HG03342 (cell line): ENCODE data around the gene SLC4A5.

Experiments used
- ATAC-seq: cut with Tn5 transposase; IDR thresholded peaks from one replicate; pipeline ENCODE4 v1.9.1; 2021; ENCODE audit warnings: mild to moderate bottlenecking, moderate library complexity; ENCODE audit not compliant: unreplicated experiment

SLC4A5 gene

DNA sequence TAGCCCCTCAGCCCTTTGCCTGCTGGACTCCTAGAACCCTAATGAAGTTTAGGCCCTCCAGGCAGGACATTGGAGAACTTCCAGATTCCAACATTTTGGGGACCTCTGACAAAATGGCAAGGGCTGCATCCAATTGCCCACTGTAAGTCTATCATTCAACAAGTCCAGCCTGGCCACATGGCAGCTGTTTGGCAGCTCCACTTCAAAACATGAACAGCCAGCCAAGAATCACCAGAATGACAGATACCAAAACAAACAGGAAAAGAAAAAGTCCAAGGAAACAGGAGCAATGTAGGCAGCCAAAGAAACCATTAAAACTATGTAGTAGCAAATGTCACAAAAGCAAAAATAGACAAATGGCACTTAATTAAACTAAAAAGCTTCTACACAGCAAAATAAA is 25.5 kb downstream of the SLC4A5 start:
- no peak for ATAC-seq

DNA sequence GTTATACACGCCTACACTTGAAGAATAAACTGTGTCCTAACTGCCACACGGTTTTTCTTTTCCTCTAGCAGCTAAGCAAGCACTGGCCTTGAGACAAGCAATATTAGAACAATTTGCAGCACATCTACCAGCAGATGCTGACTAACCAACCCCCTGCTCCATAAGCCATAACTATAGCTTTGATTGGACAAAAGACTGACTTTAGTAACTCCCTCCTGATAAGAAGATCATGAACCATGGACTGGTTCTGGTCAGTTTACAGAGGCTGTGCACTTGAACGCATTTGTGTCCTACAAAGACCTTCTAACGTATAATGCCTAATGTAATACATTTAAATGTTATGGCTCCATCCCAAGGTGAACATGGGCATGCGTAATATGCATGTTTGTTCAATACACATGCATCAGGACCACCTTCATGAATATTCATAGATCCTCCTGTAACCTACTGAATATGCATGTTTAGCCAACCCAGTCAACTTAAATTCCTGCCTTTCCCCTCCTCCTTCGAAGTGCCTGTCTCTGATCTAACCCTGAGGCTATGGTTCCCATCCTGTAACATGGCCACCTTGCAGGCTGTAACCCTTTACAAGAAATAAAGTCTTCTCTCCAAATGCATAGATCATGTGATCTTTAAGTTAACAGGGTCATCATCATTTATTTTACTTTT is 26.5 kb downstream of the SLC4A5 start:
- no peak for ATAC-seq

DNA sequence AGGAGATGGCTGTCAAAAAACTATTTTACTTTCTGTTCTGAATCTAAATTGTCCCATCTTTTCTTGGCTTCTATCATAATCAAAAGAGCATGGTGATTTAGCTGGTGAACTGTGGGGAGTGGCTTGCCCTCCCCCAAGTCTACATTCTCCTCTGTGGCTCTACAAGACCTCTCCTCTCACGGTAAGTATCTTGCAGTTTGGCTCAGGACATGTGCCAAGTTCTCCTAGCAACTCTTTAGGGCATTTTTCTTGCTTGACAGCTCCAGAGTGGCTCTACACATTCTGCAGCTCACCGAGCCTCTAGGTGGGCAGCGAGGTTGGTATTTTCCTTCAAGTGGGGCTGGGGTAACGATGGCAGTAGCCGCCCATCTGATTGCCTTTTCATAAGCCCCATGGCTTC is 29.1 kb downstream of the SLC4A5 start:
- ATAC-seq, result no peak

DNA sequence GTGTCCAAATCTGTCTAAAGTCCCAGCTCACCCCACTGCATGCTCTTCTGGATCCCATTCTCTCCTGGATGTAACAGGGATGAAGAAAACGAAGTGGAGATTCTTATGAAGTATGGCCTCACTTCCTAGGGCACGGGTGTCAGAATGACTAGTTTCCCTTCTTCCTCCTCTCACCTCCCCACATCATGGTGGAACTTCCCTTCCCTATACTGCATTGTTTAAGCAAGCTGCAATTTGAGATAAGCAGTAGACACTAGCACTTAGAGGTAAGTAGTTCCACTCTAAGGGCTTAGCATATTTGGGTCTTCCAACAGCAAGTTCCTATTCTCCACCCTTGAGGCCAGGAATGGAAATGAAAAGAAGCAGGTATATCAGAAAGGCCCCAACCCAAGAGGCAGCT is 29.7 kb downstream of the SLC4A5 start:
- ATAC-seq, result no peak

DNA sequence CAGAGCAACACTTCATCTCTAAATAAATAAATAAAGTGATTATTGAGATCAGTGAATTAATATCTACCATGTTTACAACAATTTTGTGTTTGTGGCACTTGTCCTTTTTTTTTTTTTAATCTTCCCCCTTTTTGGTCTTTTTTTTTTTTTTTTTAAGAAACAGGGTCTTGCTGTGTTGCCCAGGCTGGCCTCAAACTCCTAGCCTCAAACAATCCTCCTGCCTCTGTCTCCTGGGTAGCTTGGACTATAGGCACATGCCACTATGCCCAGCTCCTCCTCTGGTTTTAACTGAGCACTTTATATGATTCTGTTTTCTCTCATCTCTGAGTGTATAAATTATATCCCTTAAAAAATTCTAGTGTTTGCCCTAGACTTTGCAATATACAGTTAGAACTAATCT is 30.3 kb downstream of the SLC4A5 start:
- ATAC-seq, result no peak

DNA sequence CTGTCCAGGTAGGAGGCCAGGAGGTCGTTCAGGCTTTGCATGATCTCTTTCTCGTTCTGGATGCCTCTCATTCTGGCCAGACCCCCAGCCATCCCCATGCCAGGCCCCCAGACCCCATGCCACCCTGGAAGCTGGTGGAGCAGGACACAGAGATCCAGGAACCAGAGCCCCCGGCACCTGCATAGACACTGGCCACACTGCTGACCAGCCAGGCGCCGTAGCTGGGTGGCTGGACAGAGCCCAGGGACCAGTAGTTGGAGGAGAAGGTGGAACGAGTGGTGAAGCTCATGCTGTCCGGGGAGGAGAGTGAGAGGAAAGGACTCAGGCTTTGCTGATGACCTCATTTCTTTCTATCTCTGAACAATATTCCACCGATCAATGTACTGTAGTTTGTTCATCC is 35.5 kb downstream of the SLC4A5 start:
- ATAC-seq, result no peak

DNA sequence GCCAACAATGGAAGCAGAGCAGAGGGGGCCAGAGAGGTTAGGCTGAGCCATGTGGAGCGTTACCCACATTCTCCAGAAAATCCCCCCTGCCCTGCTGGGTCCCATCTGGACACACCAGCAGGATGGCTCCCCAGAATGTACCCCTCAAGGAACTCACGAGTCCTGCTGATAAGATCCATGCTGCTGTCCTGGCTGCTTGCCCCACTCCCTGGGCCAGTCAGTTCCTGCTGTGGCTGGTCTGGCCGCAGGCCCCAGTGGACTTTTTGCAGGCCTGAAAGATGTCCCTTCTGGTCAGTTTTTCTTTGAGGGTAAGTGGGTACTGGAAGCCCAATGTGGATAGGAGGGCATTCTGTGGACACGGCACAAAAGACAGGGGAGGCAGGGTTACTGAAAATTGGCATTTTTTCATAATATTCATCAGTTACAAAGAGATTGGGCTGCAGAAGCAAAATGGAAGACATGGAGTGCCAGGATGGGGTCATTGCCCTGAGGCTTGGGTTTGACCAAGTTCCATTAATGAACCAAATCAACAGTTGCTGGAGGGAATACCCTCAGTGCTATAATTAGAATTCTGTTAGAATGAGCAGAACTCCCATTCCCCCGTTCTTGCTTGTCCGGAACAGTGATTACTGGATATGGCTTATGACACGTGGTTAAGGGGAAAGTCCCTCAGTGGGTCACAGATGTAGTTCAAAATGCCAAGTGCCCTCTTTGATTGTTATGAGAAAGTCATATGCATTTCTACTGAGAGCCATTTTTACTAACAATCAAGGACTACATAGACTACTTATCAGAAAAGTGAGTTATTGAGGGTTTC is 38.7 kb downstream of the SLC4A5 start:
- ATAC-seq, result no peak

DNA sequence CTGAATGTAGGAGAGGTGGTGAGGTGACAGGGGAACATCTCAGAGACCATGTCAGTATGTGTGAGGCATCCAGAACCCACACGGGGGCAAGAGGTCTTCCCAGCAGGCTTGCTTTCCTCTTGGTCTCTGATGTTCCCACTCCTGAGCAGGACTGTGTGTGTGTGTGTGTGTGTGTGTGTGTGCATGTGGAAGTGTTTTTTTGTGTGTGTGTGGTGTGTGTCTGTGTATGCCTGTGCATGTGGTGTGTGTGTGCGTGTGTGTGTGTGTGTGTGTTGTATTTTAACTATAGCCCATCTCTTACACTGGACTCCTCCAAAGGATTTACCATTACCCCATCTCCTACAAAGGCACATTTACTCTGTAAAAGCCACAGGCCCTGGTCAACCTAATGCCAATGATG is 40.4 kb downstream of the SLC4A5 start:
- no peak for ATAC-seq

DNA sequence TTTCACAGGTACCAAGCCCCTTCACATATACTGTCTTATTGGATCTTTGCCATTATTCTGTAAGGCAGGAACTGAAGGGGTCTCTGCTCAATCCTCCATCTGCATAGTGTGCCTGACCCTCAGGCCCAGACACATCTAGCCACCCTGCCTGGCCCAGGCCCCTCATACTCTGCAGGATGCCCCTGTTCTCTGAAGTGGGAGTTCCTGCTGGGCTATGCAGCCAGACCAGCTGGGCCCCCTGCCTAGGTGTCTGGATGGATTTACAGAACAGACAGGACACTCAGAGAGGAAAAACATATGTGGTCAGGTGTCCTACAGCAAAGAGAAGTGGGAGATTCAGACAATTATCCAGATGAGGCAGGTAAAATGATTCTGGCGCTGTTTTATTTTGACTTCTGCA is 42.0 kb downstream of the SLC4A5 start:
- no peak for ATAC-seq

DNA sequence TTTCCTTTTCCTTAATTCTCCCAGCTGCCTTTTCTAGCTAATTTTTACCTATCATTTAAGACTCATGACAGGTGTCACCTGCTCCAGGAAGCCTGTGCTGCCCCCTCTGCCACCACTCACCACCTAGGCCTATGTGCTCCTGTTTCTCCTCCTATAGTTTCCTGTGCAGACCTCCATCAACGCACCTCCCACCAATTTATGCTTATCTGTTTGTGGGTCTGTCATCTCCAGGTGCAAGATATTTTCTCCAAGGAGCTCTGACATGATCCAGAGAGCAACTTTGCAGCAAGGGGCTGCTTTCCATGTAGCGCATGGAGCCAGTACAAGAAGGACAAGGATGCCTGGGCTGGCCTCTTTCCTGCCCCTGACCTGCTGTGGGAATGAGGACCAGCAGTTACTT is 42.7 kb downstream of the SLC4A5 start:
- no peak for ATAC-seq

DNA sequence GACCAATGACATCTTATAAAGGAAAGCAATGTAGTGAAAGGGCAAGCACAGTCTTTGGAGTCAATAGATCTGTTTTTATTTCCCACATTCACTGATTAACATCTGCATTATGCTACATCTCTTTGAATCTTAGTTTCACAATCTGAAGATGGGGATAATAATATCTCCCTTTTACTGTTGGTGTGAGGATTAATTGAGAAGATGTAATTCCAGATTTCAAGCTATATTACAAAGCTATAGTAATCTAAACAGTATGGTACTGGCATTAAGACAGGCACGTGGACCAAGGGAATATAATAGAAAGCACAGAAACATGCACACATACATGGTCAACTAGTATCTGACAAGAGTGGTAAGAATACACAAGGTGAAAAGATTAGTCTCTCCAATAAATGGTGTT is 45.3 kb downstream of the SLC4A5 start:
- ATAC-seq, result no peak

DNA sequence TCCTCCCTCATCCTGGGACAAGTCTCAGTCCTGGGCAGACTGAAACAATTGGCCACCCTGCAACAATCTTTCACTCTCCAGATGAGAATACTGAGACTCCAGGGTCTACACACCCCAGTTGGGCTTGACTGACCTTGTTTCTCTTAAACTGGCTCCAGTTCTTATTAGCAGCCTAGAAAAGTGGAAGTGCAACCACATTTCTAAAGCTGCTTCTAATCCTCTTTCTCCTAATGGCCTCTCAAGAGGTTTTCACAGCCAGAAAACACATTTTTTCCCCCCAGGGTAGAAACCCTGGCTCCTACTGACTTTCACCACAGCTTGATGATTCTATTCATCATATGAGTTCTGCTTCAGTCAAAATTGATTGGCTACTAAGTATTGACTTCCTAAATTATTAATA is 45.8 kb downstream of the SLC4A5 start:
- ATAC-seq, result peak; percentile 58

DNA sequence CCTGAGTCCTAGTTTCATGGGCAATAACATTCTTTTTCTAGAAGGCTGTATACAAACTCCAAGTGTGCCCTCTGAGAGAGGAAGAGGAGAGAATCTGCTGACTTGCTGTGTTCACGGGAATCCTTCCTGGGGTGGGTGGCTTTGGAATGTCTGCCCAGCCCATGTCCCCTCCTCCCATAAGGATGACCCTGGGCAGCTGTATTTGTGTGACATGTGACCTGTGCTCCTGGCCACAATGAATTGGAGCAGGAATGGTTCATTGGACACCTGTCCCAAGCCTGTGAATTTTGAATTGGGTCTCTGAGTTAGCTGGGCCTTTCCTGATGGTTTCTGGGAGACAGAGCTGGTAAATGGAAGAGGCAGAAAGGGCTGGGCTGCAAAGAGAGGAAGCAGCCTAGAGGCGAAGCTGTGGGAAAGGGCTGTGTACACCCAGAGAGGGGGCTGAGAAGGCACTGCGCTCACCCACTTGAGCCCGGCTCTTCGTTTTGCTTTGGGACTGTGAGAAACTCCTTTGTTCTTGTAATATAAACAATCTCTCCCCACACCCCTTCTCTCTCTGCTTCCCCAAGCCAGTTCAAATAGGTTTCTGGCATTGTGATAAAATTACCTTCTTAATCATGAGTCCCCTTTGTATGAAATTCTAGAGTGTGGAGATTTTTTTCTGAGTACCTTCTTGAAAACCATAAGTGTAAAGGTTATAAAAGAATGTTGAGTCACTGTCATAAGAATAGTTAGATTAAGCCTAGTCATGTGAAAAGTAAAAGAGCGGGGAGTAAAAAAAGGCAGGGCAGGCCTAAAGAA is 49.8 kb downstream of the SLC4A5 start:
- no peak for ATAC-seq

DNA sequence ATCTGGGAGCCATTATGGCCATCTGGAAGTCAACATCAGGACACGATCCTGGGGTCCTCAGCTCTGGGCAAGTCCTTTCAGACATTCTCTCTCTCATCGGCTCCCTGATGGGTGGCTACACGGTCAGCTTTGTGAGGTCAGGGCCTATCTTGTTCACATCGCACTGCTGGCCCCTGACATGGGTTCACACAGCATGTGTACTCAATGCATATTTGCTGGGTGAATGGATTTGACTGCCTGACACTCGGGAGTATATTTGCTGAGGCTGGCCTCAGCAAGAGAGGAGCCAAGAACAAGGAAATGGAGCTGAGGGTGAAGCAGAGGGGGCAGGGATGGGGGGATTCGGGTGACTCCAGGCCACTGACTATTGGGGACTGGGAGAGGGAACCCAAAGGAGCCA is 50.5 kb downstream of the SLC4A5 start:
- no peak for ATAC-seq

DNA sequence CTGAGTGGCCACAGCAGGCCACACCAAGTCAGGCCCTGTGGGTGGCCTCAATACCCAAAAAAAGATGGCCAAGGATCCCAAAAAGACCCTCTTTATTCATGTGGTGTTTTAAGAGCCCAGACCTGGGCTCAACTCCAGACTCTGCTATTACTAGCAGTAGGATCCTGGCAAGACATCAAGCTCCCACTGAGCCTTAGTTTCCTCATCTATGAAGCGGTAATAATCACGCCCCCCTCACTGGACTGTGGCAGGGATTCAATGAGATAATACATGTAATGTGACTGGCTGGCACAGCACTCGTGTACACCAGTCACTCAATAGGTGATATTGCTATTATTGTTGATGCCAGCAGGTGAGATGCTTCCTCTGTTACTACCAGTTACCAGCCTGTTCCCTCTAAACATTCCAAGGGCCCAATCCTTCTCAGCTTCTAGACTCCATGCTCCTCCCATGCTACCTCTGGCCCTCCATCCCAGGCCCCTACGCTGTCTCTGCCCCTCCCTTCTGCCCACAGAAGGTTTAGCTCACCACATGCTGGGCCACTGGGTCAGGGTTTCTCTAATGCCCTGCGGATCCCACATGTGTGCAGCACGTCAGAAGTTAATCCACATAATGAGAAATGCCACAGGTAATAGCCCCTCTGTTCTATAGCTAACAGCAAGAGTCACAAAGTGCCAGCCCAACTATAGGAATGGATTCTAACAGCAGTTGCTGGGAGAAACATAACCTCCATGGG is 51.2 kb downstream of the SLC4A5 start:
- ATAC-seq, result no peak

DNA sequence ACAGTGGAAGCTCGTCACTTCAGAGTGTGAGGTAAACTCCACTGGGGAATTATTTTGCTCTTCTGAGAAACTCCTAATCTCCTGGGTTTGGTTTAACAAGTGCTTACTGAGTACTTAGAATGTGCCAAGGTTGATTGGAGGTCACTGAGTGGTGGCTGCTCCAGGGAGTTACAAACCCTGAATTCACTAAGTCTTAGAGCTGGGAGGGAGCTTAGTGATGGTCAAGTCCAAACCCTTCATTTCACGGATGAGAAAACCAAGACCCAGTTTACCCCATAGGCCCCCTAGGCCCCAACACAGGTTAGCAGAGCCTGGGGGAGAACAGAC is 52.0 kb downstream of the SLC4A5 start:
- no peak for ATAC-seq

DNA sequence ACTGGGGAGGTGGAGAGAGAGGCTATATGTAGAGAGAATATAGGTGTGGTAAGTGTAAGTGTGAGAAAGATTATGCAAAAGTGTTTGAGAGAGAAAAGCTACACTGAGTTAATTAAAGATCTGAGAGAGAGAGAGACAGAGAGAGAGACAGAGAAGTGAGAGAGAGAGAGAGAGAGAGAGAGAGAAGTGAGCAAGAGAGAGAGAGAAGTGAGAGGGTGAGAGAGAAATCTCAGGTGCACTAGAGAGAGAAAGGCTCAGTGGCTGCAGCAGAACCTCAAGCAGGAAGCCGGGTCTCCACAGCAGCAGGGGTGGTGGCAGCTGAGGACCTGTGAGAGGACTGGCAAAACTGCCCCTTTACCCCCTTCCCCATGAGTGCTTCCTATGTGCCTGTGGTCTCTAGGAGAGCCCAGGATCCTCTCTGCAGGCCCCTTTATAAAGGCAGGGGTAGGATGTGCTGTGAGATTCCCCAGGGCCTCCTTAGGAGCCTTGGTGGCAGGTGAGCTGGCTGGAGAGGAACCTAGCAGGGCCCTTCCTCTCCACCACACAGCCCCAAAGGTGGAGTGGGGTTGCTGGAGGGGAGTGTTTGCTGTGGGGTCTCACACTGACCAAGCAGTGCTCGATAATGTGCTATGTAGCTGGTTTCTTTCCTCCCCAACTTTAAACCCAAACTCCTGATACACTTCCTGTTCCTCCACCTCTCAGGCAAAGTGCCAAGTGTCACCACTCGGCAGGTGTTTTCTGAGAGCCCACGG is 52.6 kb downstream of the SLC4A5 start:
- ATAC-seq, result no peak

DNA sequence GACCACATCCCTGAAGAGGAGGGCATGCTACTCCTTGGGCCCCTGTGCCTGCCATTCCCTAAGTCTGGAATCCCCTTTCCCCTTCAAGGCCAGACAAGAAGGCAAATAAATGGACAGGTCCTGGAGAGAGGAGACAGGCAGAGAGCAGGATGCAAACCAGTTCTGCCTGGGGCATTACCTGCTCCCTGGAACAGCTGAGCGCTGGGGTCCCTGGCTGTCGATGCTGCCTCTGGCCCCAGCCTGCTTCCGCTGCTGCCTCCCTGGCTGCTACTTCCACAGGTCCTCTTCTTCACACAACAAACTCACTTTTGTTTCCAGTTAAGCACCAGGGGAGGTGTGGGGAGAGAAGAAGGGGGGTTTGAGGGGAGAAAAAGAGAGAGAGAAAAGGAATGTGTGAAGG is 53.1 kb downstream of the SLC4A5 start:
- no peak for ATAC-seq

DNA sequence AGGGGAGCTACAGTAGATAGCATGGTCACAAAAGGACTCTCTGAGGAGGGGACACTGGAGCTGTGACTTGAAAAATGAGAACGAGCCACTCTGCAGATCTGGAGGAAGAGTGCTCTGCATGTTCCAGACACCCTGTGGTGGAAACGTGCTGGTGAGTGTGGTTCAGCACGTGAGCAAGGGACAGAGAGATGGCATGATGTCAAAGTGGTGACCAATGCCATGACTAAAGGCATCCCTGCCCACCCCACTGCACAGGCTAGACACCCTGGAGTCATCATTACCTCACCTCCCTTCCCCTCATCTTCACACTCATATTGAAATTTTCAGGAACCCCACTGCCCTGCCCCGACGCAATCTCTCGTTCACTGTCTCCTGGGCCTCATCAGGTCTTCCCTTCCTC is 56.5 kb downstream of the SLC4A5 start:
- no peak for ATAC-seq

DNA sequence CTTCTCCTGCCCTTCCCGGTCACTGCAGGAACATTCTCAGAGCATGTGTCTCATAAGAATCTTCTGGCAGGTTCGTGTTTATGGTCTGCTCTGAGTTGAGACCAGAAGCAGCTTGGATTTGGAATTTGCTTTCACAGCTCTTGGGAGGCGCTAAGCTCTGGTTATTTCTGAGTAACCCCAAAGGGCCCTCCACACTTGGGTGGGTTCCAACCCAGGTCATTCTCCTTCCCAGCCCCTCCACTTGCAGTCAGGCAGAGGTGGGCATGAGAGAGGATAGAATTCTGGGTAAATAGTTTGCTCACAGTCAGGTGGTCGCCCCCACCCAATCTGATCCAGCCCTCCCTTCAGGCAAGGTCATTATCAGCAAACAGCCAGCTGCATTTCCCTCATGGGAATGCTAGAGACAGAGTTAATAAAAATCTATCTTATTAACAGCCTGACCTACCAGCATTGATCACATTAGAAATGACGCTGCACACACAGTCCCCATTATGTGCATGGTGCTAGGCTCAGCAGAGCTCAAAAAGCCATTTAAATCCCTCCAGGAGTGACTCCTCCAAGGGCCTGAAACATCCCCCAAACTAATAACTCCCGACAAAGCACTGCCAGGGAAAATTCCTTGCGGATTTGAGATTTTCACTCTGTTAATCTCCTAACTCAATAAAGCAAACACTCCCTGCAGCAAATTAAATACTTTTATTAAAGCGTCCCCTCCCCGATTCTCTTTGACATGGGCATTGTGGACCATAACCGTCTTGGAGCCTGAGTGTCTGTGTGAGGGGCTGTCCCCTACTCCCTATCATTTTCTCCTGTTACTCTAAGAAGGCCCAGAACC is 61.9 kb downstream of the SLC4A5 start:
- ATAC-seq, result no peak
